GM10266 (cell line): ENCODE measurements around the gene TBX19.

Source experiments
- DNase-seq: peaks from one replicate; pipeline ENCODE4 v3.0.0; 2012; ENCODE audit errors: extremely low spot score
- TF ChIP-seq, protein P1 (sequence below): IDR thresholded peaks from 2 replicates; pipeline ENCODE4 v1.5.1; 2012; ENCODE audit warnings: mild to moderate bottlenecking, low read depth; ENCODE audit not compliant: control insufficient read depth, insufficient read depth; ENCODE audit errors: missing control alignments

The TBX19 gene

DNA sequence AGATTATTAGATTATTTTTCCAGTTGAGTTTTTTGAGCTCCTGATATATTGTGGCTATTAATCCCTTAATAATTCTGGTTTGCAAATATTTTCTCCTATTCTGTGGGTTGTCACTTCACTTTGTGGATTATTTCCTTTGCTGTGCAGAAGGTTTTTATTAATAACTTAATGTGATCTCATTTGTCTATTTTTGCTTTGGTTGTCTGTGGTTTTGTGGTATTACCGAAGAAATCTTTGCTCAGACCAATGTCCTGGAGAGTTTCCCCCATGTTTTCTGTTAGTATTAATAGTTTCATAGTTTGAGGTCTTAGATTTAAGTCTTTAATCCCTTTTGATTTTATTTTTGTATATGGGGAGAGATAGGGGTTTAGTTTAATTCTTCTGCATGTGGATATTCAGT, 7.1 kb upstream of the TBX19 start:
- DNase-seq, result no peak
- TF ChIP-seq, protein P1, sequence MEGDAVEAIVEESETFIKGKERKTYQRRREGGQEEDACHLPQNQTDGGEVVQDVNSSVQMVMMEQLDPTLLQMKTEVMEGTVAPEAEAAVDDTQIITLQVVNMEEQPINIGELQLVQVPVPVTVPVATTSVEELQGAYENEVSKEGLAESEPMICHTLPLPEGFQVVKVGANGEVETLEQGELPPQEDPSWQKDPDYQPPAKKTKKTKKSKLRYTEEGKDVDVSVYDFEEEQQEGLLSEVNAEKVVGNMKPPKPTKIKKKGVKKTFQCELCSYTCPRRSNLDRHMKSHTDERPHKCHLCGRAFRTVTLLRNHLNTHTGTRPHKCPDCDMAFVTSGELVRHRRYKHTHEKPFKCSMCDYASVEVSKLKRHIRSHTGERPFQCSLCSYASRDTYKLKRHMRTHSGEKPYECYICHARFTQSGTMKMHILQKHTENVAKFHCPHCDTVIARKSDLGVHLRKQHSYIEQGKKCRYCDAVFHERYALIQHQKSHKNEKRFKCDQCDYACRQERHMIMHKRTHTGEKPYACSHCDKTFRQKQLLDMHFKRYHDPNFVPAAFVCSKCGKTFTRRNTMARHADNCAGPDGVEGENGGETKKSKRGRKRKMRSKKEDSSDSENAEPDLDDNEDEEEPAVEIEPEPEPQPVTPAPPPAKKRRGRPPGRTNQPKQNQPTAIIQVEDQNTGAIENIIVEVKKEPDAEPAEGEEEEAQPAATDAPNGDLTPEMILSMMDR, result no peak

DNA sequence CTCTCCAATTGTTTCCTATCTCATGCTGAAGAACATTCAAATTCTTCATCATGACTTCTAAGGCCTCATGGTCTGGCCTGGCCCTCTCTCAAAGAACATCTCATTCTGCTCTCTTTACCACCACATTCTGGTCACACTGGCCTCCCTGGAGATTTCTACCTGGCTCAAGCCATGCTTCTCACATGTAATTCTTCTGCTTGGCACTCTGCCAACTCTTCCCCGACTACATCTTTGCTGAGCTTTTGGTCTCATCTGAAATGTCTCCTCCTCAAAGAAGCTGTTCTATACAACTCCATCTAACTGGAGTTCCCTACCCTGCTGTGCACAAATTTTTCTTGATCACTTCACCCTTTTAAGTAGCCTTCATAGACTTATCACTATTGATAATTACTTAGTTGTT, 1.4 kb upstream of the TBX19 start:
- TF ChIP-seq, protein P1, result no peak
- DNase-seq, result no peak

DNA sequence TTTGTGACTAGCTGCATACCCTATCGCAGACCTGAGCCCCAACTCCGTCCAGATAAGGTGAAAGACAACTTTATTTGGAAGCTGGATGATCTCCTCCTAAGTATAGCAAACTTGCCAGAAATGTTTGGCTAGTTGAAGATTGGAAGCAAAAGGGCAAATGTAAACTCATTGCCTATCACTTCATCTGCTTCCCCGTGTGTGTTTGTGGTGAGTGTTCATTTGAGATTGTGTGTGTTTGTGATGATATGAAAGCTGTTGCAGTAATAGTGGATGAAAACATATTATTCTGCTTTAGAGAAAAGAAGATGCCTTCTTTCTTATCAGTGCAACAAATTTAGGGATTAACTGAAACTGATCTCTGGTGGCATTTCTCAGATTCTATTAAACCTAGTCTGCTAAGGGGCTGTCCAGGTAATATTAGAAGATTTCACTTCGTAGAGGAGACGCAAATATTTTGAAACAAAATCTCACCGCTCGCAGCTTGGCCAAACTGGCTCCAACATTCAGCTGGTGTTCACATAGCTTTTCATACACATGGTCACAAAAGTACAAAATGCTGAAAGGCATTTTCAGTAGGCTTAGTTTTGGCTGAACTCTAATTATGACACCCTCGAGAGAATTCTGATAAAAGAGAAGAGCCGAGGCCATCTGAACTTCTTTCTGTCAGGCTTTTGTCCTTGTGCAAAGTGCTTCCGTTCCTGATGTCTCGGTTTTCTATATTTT, 1.1 kb downstream of the TBX19 start:
- TF ChIP-seq, protein P1, result no peak
- DNase-seq, result no peak

DNA sequence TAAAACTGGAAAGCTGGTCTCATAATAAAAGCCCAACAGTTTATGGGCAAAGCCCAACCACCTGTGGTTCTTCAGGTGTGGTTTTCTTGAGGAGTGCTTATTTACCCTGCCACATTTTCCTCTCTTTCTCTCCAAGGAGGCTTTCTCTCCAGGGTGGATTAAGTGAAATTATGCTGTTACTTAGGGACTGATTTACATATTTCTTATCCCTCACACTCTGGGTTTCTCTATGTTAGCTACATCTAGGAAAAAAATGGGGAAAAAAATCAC, 4.8 kb downstream of the TBX19 start:
- TF ChIP-seq, protein P1, result no peak
- DNase-seq, result no peak

DNA sequence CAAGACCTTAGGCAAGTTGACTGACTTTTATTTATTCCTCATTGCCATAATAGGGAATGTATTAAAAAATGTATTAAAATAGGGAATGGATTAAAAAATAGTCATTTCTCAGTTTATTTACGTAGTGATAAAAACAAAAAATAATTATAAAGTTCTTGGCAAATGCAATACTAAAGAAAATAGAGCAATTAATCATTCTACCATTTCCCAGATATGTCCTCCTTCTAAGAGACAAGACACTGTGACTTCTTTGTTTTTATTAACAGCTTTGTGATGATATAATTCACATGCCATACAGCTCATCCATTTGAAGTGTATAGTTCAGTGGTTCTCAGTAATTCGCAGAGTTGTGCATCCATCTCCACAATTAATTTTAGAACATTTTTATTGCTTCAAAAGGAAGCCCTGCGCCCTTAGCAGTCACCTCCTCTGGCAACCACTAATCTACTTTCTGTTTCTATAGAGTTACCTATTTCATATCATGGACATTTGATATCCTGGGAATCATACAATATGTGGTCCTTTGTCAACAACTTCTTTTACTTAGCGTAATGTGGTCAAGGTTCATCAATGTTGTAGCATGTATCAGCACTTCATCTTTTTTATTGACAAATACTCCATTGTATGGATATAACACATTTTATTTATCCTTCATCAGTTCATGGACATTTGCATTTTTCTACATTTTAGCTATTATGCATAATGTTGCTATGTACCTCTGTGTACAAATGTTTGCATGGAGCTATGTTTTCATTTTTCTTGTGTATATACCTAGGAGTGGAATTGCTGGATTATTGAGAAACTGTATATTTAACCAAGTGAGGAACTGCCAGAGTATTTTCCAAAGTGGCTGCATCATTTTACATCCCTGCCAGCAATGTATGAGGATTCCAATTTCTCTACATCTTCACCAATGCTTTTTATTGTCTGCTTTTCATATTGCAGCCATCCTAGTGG, 5.6 kb downstream of the TBX19 start:
- TF ChIP-seq, protein P1, result no peak

DNA sequence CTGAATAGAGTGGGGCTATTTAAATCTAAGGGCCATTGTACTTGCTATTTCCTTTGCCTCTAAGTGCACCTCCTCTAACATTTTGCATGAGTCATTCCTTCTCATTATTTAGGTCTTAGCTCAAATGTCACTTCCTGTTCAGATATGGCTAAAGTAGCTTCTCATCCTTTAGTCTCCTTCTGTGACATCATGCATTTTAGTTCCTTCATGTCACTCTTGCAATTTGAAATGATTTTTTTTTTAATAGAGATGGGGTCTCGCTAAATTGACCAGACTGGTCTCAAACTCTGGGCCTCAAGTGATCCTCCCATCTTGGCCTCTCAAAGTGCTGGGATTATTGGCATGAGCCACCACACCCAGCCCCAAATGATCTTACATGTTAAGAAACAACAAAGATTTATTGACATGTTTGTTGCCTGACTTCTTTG, 6.6 kb downstream of the TBX19 start:
- no peak for DNase-seq
- TF ChIP-seq, protein P1, result no peak

More for the DNA sequence above, 5.6 kb downstream of the TBX19 start:
- no peak for DNase-seq

DNA sequence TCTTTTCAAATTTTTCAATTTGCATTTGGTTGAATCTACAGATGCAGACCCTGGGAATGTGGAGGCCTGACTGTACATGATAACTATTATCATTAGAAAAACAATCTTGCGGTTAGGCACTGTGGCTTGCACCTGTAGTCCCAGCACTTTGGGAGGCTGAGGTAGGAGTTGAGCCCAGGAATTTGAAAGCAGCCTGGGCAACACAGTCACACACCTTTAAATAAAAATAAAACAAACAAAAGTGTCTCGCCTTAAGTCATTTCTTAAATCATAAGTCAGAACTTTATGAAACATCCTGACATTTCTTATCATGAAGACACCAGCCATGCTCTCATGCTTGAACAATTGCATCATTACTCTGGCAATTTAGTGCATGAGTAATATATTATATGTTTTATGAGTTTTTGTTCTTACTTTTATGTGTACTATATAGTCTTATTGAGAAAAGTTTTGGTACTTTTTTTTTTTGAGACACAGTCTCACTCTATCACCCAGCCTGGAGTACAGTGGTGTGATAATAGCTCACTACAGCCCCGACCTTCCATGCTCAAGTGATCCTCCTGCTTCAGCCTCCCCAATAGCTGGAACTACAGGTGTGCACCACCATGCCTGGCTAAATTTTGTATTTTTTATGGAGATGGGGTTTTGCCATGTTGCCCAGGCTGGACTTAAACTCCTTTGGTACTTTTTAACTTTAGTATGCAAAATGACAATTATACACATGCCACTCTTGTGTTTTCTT, 7.8 kb downstream of the TBX19 start:
- TF ChIP-seq, protein P1, result no peak
- no peak for DNase-seq
